Caco-2 (cell line): ENCODE measurements around the gene DGKI. TPM values are rescaled to one million over a fixed set of nuclear protein-coding genes. Genes with fewer than 3 reads are reported as not detected.

Experiments
- BruUV-seq: library from RNA; stranded (reverse); fragments of 400-500 nt; replicated peaks from 2 replicates; lab custom pipeline; 2021; lab: Mats Ljungman, UMichigan
- CTCF ChIA-PET: fragments of 300-600 bp; sonication (Branson Sonifier 250); formaldehyde crosslinking; loops from one replicate; lab custom pipeline; 2022; ENCODE audit warnings: antibody characterized with exemption; lab: Charles Lee
- POLR2A ChIA-PET: fragments of 300-600 bp; sonication (Branson Sonifier 250); formaldehyde crosslinking; loops from one replicate; lab custom pipeline; 2022; ENCODE audit warnings: antibody characterized with exemption; lab: Charles Lee
- DNase-seq, 2 experiments: peaks; one replicate each; pipeline versions ENCODE4 v3.0.0 to v3.0.0-alpha.2; 2020 to 2022
- H3K27me3 ChIP-seq: replicated peaks from 2 replicates; pipeline ENCODE4 v1.6.0; 2011; ENCODE audit warnings: low read length; ENCODE audit not compliant: control insufficient read depth, insufficient read depth
- H3K36me3 ChIP-seq: 2 replicates; pipeline ENCODE4 v1.5.1; 2011; ENCODE audit warnings: low read length; ENCODE audit not compliant: control insufficient read depth, insufficient read depth
- H3K4me1 ChIP-seq: fragments of 250-450 bp; sonication (Bioruptor Pico); 2 replicates; pipeline ENCODE4 v1.5.1; 2020; ENCODE audit warnings: mild to moderate bottlenecking
- H3K4me3 ChIP-seq: 2 replicates; pipeline ENCODE4 v1.5.1; 2011; ENCODE audit warnings: low read depth, mild to moderate bottlenecking, control low read depth, low read length
- H3K9me3 ChIP-seq: fragments of 250-450 bp; sonication (Bioruptor Pico); 2 replicates; pipeline ENCODE4 v1.5.1; 2020; ENCODE audit warnings: mild to moderate bottlenecking, moderate library complexity
- H3K27ac Mint-ChIP-seq: one replicate; pipeline ENCODE4 v1.8.0; 2022; ENCODE audit warnings: mixed read lengths; ENCODE audit not compliant: unreplicated experiment
- H3K27me3 Mint-ChIP-seq: one replicate; pipeline ENCODE4 v1.8.0; 2022; ENCODE audit warnings: mixed read lengths; ENCODE audit not compliant: insufficient read depth, unreplicated experiment
- H3K36me3 Mint-ChIP-seq: one replicate; pipeline ENCODE4 v1.8.0; 2022; ENCODE audit warnings: mild to moderate bottlenecking, mixed read lengths; ENCODE audit not compliant: insufficient read depth, unreplicated experiment
- H3K4me1 Mint-ChIP-seq: one replicate; pipeline ENCODE4 v1.8.0; 2022; ENCODE audit warnings: low read depth, mixed read lengths; ENCODE audit not compliant: unreplicated experiment
- H3K4me3 Mint-ChIP-seq: one replicate; pipeline ENCODE4 v1.8.0; 2022; ENCODE audit warnings: mild to moderate bottlenecking, moderate library complexity, mixed read lengths; ENCODE audit not compliant: unreplicated experiment
- H3K9me3 Mint-ChIP-seq: one replicate; pipeline ENCODE4 v1.8.0; 2022; ENCODE audit warnings: mixed read lengths; ENCODE audit not compliant: unreplicated experiment
- intact Hi-C: fragments of 100-400 bp; cut with micrococcal nuclease; formaldehyde crosslinking; loops from one replicate; pipeline ENCODE4 v1.10.0; 2022; ENCODE audit not compliant: unreplicated experiment
- total RNA-seq: library from RNA; stranded (reverse); gene quantifications from 2 replicates; pipeline ENCODE4 v1.2.3, GENCODE V29; 2022
- TF ChIP-seq, protein P1 (sequence below), 2 experiments: fragments of 200-600 bp in 1 of 2; IDR thresholded peaks; 1 replicate in 1 of 2; 2 replicates in 1 of 2; pipeline versions ENCODE4 v1.5.1 to v1.8.0; 2011 to 2022; ENCODE audit warnings: antibody characterized with exemption in 1 of 2, control low read depth in 1 of 2, inconsistent platforms in 1 of 2, low read depth in 1 of 2, low read length in 1 of 2, mild to moderate bottlenecking in 1 of 2, moderate library complexity in 1 of 2; ENCODE audit not compliant: insufficient read depth in 1 of 2, severe bottlenecking in 1 of 2, unreplicated experiment in 1 of 2

Gene DGKI
- total RNA-seq, 1 experiment from 2014 or later: 0.84 TPM

DNA sequence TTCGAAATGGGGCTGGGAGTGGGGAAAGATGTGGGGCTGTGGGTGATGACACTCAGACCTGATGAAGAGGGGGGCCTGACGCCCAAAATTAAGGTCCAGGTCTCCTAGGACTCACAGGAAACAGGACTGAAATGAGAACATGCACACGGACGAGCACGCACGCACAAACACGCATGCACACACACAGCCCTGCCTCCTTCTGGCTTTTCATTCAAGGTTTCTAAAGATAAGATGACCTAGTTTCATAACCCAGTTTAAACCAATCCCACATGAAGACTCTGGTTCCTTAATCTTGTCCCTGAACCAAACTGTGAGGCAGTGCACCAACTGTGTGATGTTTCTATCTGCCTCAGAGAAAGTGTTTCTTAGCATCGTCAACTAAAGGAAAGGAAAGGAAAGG, 162.0 kb downstream of the DGKI start:
- Mint-ChIP-seq H3K27ac (no peak overlapping the region), H3K27me3 (peaks cover 32% of the 10 kb centered on the region), H3K36me3 (no peaks in the 10 kb centered on the region), H3K4me3 (no peak overlapping the region), H3K9me3 (no peaks in the 10 kb centered on the region), H3K4me1 (no peaks in the 10 kb centered on the region)
- ChIA-PET POLR2A (no interaction called here), CTCF (no interaction called here)
- intact Hi-C loops: no loop called here
- DNase-seq: no peak
- TF ChIP-seq, protein P1, sequence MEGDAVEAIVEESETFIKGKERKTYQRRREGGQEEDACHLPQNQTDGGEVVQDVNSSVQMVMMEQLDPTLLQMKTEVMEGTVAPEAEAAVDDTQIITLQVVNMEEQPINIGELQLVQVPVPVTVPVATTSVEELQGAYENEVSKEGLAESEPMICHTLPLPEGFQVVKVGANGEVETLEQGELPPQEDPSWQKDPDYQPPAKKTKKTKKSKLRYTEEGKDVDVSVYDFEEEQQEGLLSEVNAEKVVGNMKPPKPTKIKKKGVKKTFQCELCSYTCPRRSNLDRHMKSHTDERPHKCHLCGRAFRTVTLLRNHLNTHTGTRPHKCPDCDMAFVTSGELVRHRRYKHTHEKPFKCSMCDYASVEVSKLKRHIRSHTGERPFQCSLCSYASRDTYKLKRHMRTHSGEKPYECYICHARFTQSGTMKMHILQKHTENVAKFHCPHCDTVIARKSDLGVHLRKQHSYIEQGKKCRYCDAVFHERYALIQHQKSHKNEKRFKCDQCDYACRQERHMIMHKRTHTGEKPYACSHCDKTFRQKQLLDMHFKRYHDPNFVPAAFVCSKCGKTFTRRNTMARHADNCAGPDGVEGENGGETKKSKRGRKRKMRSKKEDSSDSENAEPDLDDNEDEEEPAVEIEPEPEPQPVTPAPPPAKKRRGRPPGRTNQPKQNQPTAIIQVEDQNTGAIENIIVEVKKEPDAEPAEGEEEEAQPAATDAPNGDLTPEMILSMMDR (IDR thresholded peaks at IDR 0.05; ENCODE audit: insufficient read depth in 1 of 2, low read depth in 1 of 2, low read length in 1 of 2, severe bottlenecking in 1 of 2, unreplicated experiment in 1 of 2): no peak
- Histone ChIP-seq H3K36me3 (no peaks in the 10 kb centered on the region), H3K9me3 (no peaks in the 10 kb centered on the region), H3K4me3 (no peak overlapping the region), H3K4me1 (no peaks in the 10 kb centered on the region), H3K27me3 (0 out of 2 replicates have a peak, but pooled peaks cover 1% of the 10 kb centered on the region)
- BruUV-seq: no TSS peak

DNA sequence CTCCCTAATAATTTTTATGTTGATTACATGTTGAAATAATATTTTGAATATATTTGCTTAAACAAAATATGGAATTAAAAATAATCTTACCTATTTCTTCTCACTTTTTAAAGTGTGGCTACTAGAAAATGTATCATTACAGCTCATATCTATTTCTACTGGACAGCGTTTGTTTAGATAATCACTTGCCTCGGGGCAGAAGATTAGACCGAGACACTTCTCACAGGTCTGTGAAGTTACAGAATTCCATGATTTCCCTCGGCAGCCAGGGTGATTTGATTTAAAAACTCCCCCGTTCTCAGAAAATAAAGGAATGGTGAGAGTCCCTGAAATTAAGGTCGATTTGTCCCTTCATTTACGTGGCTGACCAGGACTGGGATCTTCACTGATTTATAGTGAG, 162.5 kb downstream of the DGKI start:
- H3K36me3 Mint-ChIP-seq: no peaks in the 10 kb centered on the region
- H3K27me3 Mint-ChIP-seq: peaks cover 30% of the 10 kb centered on the region
- Histone ChIP-seq H3K4me3 (no peak overlapping the region), H3K9me3 (no peaks in the 10 kb centered on the region), H3K4me1 (no peaks in the 10 kb centered on the region), H3K36me3 (no peaks in the 10 kb centered on the region), H3K27me3 (0 out of 2 replicates have a peak, but pooled peaks cover 1% of the 10 kb centered on the region)
- no peak for DNase-seq
- CTCF ChIA-PET: no interaction called here
- H3K4me1 Mint-ChIP-seq: no peaks in the 10 kb centered on the region
- no TSS peak for BruUV-seq
- H3K9me3 Mint-ChIP-seq: no peaks in the 10 kb centered on the region
- H3K27ac Mint-ChIP-seq: no peak overlapping the region
- no peak overlapping the region for H3K4me3 Mint-ChIP-seq
- POLR2A ChIA-PET: no interaction called here
- intact Hi-C loops: no loop called here
- TF ChIP-seq, protein P1 (IDR thresholded peaks at IDR 0.05; ENCODE audit: insufficient read depth in 1 of 2, low read depth in 1 of 2, low read length in 1 of 2, severe bottlenecking in 1 of 2, unreplicated experiment in 1 of 2): no peak

DNA sequence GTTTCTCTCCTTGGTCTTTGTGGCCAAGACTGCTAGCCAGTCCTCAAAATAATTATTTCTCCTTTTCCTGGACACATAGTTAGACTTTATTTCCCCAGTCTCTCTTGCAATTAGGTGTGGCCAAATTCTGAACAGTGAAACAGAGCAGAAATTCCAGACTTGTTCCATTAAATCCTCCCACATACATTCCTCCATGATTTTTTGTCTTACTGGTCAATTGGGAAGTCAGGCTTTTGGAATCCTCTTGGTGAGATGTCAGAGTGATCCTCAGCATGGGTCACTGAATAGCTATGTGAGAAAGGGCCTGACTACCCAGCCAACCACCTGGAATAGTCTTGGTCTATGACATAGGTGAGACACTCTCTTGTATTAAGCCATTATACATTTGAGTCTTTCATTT, 164.2 kb downstream of the DGKI start:
- no peak overlapping the region for H3K4me3 Mint-ChIP-seq
- H3K9me3 ChIP-seq: no peaks in the 10 kb centered on the region
- H3K4me1 ChIP-seq: no peaks in the 10 kb centered on the region
- H3K9me3 Mint-ChIP-seq: no peaks in the 10 kb centered on the region
- no TSS peak for BruUV-seq
- no peaks in the 10 kb centered on the region for H3K36me3 ChIP-seq
- no peak for DNase-seq
- no peak overlapping the region for H3K4me3 ChIP-seq
- TF ChIP-seq, protein P1 (IDR thresholded peaks at IDR 0.05; ENCODE audit: insufficient read depth in 1 of 2, low read depth in 1 of 2, low read length in 1 of 2, severe bottlenecking in 1 of 2, unreplicated experiment in 1 of 2): no peak
- H3K27me3 ChIP-seq: 0 out of 2 replicates have a peak, but pooled peaks cover 1% of the 10 kb centered on the region
- H3K36me3 Mint-ChIP-seq: no peaks in the 10 kb centered on the region
- POLR2A ChIA-PET: no interaction called here
- H3K4me1 Mint-ChIP-seq: no peaks in the 10 kb centered on the region
- H3K27ac Mint-ChIP-seq: no peak overlapping the region
- intact Hi-C loops: no loop called here
- CTCF ChIA-PET: no interaction called here
- H3K27me3 Mint-ChIP-seq: peaks cover 25% of the 10 kb centered on the region
